Activated CD4-positive, alpha-beta T cell treated with anti-CD3 and anti-CD28 coated beads, Interleukin-2, Interleukin-6, amounts not matched to agents 100 ng/mL and 50 ng/mL, durations not matched to agents 16 hours and 8 hours (primary cell): ENCODE results near the gene KRTAP16-1.
"Not testable (repeated sequence)": the region's sequence is repeated elsewhere in the genome, so short reads cannot be mapped to it uniquely, and the experiment has no call there.

Experiments used
- DNase-seq: peaks from one replicate; pipeline ENCODE4 v3.0.0-alpha.2; 2020

Gene KRTAP16-1, protein sequence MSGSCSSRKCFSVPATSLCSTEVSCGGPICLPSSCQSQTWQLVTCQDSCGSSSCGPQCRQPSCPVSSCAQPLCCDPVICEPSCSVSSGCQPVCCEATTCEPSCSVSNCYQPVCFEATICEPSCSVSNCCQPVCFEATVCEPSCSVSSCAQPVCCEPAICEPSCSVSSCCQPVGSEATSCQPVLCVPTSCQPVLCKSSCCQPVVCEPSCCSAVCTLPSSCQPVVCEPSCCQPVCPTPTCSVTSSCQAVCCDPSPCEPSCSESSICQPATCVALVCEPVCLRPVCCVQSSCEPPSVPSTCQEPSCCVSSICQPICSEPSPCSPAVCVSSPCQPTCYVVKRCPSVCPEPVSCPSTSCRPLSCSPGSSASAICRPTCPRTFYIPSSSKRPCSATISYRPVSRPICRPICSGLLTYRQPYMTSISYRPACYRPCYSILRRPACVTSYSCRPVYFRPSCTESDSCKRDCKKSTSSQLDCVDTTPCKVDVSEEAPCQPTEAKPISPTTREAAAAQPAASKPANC

DNA sequence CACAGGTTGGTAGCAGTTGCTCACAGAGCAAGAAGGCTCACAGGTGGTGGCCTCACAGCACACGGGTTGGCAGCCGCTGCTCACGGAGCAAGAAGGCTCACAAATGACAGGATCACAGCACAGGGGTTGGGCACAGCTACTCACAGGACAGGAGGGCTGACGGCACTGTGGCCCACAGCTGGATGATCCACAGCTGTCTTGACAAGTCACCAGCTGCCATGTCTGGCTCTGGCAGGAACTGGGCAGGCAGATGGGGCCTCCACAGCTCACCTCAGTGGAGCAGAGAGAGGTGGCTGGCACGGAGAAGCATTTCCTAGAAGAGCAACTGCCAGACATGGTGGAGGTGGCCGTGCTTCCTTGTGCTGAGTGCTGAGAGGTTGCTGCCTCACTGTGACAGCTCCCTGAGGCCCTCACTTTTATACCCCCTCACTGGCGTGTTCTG is at the start of gene KRTAP16-1:
Gene KRTAP16-1, minus strand, starts transcription at position 392 of the 442 bp plus-strand sequence. Its CDS starts 56 bp downstream, at position 336.
- DNase-seq = peak; percentile 53

DNA sequence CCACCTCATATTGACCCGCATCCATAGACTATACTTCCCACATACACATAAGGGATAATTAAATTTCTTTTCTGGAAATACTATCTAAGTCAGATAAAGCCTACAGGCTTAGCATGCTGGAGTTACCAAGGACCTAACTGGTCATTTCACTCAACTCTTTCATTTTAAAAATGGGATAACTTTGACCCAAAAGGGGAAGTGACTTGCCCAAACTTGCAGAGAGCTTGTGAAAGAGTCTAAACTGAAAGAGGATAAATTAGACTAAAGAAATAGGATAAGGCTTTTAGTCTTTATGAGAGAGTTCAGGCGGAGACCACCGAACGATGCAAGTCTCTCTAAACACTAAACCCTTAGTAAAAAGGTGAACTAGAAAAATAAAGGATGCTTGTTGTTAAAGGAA is 45.4 kb upstream of the KRTAP16-1 start:
- DNase-seq = no peak

DNA sequence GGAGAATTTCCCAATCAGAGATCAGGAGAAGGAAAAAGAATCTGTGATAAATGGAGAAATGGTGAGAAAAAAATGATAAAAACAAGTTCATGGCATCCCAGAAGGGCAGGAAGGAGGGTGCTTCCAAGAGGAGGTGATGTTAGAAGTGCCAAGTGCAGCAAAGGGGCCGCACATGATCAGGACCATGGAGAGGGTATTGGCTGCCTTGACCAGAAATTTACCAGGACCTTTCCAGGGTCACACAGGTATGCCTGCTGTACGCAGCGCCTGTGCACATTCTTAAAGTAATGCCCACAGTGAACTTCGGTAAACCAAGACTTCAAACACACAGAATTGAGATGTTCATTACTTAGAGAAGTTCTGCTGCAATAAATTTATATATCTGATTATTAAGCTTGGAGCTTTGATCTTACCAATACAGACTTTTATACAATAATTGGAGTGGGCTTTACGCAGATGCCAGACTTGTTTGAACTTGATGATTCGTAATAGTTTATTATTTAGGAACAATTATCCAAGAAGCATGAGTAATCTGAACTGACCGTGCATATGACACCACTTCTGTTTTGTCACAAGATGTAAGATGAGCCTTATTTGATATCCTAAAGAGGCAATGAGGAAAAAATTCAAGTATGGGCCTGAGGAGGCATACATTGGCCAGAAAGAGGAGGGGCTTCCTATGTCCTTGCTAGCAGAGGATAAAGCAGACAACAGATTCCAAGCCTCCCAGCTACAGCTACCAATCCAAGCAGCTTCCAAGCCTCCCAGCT is 43.7 kb upstream of the KRTAP16-1 start:
- DNase-seq = no peak

DNA sequence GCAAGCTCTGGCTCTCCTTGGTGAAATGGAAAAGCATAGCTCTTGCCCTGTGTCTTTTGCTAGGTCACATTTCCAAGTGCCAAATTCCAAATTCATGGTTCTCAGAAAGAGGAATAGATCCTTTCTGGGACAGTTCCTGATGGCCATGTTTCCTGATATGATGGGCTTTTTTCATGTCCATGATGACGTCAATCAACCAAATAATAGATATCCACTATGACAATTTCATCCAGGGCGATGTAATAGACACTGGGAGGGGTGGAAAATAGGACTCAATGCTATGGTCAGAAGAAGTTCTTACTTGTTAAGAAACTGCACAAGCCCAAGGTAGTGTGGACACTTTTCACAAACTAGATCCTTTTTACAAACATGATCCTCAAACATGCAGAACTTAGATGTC is 42.1 kb upstream of the KRTAP16-1 start:
- DNase-seq = no peak

DNA sequence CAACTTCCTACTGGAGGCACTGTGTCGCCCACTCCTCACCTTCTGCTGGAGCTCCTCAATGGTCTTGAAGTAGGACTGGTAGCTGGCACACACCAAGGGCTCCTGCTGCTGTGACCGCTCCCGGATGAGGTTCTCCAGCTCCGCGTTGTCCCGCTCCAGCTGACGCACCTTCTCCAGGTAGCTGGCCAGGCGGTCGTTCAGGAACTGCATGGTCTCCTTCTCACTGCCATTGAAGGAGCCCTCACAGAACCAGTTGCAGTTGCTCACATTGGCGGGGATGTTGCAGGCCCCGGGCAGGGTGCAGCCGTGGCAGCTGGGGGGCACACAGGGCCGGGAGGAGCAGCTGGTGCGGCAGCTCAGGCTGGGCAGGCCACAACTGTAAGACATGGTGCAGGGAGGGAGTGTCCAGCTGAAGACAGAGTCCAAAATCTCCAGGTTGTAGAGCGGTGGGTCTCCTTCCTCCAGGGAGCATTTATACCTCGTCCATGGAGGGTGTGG is 41.3 kb upstream of the KRTAP16-1 start, which contains the start of gene KRT33A:
Gene KRT33A, minus strand, starts transcription at position 448 of the 498 bp plus-strand sequence. Its CDS starts 61 bp downstream, at position 387.
- DNase-seq = not testable (repeated sequence)

DNA sequence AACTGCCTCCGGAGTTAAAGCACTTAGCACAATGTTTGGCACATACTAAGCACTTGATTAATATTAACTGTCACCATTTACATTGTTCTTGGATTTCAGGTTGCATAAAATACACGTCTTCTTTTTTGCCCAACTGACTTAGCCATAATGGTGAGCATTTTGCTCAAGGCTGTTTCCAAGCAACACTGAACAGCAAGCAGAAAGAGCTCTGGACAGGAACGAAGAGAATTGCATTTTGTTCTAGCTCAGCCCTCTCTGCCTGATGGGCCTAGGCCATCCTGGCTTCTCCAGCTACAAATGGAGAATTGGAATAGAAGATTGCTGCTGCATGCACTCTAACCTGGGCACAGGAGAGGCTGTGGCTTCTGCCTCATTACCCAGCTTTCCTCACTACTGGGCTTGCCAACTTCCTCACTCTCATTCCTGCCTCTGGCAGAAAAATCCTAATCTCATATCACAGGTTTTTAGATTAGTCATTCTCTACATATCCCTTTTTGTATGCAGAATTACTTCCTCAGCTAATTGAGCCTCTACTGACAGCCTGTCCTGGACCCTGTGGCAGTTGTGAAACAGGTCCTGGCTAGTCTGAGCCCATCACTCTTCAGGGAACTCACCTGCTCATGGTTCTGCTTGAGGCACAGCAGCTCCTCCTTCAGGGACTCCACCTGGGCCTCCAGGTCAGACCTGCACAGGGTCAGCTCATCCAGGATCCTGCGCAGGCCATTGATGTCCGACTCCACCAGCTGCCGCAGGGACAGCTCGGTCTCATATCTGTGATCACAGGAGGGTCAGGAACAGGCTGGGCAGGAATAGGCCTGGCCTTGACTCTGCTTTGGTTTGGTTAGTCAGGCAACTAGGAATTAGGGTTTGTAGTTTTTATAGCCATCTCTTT is 39.0 kb upstream of the KRTAP16-1 start:
- no peak for DNase-seq

DNA sequence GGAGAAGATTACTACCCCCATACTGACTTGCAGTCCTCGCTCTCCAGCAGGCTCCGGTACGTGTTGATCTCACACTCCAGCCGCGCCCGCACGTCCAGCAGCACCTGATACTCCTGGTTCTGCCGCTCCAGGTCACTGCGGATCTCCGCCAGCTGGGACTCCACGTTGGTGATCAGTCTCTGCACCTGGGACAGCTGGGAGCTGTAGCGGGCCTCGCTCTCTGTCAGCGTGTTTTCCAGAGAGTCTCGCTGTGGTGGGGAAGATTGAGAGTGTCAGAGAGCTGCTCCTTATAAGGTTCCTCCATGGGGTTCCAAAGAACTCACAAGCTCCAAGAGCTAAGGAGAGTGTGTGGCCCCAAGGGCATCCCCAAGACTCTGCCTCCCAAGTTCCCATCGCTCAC is 37.3 kb upstream of the KRTAP16-1 start:
- DNase-seq = not testable (repeated sequence)

DNA sequence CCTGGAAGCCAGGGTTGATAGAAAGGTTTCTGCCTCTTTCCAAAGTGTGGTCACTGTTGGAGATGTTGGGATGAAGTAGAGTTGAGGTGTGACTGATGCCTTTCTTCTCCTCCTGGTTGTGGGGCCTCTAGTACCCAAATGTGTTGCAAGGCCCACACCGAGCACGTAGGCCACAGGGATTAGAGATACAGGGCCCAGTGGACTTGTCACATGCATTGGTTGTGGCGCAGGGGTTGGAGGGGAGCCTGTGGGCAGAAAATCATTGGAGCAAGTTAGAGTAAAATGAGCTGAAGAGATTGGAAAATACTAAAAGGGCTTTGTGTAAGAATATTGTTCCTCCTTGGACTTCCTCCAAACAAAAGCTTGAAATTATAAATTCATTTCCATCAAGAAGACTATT is 36.9 kb upstream of the KRTAP16-1 start:
- DNase-seq = no peak

DNA sequence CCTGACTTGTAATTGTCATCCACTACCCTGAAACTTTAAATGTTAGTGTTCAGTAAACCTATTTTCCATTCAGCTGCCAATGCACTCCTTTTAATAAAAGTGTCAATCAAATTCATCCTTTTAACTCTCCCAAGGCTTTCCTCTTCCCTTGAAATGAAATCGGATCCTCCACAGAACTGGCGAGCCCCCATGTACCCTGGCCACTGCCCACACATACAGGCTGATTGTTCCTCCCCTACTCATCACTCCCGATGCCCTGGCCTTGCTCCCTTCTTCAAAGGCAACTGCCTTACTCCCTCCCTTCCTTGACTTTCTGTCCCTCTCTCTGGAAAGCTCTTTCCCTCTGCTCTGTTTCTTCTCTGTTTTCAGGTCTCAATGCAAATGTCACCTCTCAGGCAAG is 33.9 kb upstream of the KRTAP16-1 start:
- no peak for DNase-seq

DNA sequence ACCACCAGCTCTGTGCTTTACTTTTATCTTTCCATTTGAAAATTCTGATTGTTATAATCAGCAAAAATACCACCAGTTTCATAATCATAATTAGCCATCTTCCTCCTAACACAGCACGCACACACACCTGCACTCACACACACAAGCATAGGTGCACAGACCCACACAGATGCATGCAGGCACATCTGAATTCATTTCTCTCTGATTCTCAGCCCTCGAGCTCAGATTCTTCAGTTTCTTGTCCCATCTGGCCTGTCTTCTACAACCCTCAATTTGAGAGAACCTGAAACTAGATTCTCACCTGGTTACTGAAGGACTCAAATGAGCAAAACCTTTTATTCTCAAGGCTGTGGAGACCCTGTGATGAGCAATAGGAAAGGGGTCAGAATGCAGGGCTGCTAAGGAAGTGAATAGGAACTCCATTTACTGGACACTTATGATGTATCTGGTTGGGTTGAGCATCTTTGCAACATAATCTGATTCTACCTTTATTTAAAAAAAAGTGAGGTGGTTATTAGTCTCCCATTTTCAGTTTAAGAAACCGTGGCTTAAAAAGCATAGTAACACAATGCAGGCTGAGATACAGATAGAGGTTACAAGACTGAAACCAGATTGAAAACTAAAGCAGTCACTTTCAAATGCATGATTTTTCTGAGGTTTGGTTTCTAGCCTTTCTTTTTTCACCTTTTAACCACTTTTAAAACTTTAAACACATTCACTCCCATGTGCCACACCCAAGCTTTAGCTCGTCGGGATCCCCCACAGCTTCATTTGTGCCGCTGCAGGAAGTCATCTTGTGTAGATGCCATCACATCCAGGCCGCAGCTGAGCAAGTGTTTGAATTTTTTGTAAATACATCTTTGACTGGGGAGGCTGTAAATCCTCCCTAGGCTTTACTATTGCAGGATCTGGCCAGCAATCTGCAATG is 32.1 kb upstream of the KRTAP16-1 start:
- DNase-seq = peak; percentile 49

DNA sequence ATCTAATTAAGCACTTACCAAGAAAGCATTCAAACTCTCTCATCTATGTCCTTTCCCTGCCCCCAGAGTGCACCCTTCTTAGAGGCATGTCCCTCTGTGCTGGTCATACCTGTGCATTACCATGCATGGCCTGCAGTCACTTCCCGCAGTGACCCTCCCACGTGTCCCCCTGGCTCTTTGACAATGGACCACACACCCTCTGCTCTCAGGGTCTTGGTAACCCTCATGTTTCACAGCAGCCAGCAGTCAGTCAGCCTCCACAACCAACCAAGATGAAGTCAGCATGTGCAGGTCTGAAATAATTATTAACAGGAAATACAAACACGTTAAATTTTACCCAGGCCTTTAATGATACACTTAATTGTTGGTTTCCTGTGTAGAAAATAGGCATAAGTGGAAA is 31.4 kb upstream of the KRTAP16-1 start:
- DNase-seq = no peak

DNA sequence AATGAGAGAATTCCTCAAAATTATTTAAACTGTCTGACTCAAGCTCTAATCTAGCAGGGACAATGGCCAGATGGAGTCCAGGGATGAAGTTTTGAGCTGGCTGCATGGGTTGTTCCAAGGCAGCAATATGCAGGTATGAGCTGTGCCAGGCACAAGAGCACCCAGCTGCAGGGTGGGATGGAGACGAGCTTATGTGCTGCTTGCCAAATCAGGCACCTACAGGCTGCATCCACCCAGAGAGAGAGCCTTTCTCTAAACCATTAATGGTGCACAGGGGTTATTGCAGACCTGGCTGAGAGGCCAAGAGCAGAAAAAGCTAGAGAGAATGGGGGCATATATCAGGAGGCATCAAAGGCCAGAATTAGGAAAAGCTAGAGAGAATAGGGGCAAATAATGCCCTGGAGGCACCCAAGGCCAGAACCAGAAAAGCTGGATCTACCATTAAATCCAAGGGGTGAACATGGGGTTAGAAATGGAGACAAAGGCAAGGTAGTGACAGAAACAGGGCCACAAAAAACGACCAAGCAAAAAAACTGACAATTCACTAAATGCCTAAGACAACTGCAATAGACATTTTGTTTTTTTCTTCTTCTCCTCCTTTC is 30.6 kb upstream of the KRTAP16-1 start:
- DNase-seq = no peak

DNA sequence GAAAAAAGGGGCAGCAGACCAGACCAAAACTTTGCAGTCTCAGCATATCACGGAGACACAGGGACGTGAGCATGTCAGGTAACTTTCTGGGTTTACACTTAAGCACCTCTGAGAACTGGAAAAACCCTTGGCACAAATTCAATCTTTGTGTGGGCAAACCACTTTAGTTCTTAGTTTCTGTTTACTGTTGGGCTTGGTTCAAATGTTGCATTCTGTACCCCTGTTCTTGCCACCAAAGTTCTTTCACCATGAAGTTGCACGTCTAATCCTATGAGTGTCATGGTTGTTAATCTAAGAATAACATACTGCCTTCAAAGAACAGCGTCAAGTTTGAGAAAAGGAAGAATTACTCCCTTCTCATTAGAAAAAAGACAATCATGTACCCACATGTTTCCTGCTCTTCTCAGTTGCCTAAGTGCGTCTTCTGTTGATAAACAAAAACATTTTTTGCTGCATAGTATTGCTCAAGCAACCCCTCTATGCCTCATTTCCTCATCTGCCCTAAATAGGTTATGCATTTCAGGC is 29.9 kb upstream of the KRTAP16-1 start:
- DNase-seq = peak; percentile 49

DNA sequence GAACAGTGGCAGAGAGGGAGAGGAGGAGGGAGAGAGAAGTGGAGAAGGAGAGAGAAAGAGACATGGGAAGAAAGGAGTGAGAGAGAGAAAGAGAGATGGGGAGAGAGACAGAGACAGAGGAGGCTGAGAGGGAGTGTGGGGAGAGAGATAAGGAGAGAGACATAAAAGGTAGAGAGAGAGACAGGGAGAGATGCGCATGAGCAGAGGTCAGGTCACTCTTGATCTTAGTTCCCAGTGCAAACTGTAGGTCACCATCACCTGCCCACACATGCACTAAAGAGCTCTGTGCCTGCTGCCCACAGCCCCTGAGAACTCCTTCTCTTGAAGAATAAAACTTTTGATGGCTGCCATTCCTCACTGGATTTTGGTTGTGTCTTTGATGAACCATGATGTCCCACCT is 26.6 kb upstream of the KRTAP16-1 start:
- DNase-seq = no peak

DNA sequence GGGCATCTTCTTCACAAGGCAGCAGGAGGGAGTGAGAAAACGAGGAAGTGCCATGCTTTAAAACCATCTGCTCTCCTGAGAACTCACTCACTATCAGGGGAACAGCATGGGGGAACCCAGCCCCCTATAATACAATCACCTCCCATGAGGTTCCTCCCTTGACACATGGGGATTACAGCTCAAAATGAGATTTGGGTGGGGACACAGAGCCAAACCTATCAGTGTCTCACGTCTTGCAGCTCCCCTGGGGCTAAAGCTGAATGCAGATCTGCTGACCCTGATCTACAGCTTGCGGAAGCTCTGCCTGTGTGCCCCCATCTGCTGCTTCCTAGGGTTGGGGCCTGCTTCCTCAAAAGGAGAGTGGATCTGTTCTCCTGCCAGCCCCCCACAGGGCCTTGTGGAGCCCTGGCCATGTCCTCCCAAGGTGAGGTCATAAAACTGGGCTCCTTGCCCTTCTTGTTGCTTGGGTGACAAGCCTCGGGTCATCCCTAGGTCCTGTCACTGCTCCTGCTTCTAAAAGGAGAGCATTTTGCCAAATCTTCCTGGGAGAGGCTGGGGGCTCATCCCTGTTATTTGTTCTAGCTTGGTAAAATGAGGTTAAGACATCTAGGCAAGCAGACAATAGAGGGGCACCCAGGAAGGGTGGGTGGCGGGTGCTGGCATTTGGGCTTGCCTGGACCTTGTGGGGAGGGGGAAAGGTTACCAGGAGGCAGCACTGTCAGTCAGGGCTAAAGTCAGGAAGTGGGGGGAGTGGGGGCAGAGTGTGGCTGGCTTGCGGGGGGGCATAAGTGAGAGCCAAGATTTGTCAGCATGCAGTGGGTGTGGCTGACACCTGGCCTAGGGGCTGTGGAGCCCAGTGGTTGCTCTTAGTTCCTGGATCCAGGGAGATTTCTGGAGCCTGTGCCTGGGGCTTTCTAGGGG is 25.5 kb upstream of the KRTAP16-1 start:
- no peak for DNase-seq

DNA sequence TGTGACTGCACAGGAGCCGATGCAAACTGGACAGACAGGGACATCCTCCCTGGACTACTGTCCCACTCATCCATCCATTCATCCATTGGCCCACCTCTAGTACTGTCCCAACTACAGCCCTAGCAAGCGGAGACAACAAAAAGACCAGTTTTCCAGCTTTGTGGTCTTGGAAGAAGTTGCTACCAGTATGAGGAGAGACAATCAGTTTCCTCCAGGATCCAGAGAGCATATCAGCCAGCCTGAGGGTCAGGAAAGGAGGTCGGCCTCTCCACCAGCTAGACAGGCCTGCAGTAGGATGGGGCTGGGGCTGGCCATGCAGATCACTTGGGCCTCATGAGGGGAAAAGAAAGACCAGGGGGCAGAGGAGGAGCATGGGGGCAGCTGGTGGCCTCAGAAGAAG is 24.7 kb upstream of the KRTAP16-1 start:
- DNase-seq = no peak

DNA sequence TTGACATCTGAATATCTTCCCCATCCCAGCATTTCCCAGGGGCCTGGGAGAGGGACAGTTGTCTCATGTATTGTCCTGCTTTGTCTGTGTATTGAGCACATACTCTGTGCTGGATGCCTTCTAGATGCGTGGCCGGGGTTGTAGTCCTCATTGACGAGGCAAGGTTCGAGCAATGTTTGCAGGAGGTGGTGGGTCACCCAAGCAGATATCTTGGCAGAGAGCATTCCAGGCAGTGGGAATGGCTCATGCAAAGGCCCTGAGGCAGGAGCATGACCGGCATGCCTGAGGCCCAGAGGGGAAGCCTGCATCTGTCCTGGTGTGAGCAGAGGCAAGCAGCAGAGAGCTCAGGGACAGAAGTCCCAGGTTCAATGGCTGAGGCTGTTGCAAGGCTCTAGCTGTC is 24.0 kb upstream of the KRTAP16-1 start:
- no peak for DNase-seq

DNA sequence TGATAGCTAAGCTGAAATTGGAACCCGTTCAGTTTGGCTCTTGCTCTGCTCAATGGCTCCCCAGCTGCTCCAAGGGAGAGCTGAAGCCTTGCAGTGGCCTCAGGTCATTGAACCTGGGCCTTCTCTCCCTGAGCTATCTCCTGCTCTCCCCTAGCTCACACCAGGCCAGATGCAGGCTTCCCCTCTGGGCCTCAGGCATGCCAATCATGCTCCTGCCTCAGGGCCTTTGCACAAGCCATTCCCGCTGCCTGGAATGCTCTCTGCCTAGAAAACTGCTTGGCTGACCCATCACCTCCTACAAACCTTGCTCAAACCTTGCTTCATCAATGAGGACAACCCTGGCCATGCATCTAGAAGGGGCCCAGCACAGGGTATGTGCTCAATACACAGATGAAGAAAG is 23.1 kb upstream of the KRTAP16-1 start:
- DNase-seq = no peak

DNA sequence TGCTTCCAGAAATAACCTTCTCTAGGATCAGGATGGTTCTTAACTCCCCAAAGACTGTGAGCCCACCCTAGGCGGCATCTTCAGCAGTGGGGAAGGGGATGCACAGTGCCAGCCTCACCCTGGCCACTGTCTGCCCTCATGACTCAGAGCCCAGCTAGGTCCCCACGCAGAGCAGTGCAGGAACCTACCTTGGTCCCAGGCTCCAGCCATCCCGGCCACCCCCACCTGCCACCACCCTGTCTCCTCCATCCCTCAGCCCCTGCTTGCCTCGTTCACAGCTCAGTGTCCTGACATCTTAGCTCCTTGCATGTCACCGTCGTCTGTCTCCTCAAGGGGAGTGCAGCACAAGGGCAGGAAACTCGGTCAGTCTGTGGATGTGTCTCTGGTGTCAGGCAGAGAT is 22.5 kb upstream of the KRTAP16-1 start:
- no peak for DNase-seq
